Measurements from ENCODE around the gene RAP1GAP. TPM values are rescaled to one million over a fixed set of nuclear protein-coding genes. Genes with fewer than 3 reads are reported as not detected.

The RAP1GAP gene
- total RNA-seq, 1 experiment from 2014 or later = 13.4 TPM

DNA sequence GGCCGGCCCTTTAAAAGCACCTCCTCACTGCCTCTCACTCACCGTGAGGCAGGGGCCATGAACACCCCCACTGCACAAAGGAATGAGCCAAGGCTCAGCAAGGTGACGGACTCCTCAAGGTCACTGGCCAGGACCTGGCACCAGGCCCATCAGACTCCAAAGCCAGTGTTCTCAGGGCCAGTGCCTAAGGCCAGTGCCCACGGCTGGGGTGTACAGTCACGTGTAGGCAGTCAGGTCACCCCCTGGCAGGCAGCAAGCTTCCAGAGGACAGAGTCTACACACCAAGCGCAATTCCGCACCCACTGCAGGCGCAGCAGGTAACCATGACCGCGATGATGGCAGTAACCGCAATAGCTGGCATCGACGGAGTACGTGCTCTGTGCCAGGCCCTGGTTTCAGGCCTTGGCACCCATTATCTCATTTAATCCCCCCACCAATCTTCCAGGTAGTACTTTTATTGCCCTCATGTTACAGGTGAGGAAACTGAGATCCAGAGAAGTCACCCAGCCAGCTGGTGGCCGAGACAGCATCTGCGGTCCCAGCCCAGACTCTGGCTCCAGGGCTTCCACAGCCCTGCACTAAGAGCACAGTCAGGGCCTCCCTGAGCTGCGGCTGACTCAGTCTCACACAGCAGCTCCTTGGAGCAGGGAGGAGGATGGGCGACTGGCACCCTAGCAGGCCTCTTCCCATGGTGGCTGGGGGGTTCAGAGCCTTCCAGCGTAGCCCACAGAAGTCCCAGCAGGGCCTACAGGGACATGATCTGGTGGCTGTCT lies 27.0 kb downstream of the RAP1GAP start:
- ChIA-PET CTCF (no interaction called here), RAD21 (ENCODE audit: low non-redundant PET in 1 of 2, low total read pairs in 2 of 2, uncharacterized antibody in 2 of 2, unreplicated experiment in 2 of 2) (no interaction called here), POLR2A (no interaction called here)
- Histone ChIP-seq H2AFZ (ENCODE audit: low read depth, low read length, poor library complexity, severe bottlenecking) (no peak overlapping the region), H3K79me2 (ENCODE audit: insufficient read depth, low read length) (no peaks in the 10 kb centered on the region), H3K36me3 (ENCODE audit: control insufficient read depth in 1 of 2, insufficient read depth in 2 of 2, low read length in 2 of 2) (no peaks in the 10 kb centered on the region), H3K9ac (ENCODE audit: low read length) (no peak overlapping the region), H3K27ac (ENCODE audit: low read depth, low read length) (no peak overlapping the region), H3K9me2 (ENCODE audit: insufficient read depth) (no peaks in the 10 kb centered on the region), H3K9me3 (ENCODE audit: control insufficient read depth in 1 of 2, insufficient read depth in 1 of 2, low read depth in 1 of 2, low read length in 2 of 2) (no peaks in the 10 kb centered on the region), H4K20me1 (ENCODE audit: insufficient read depth) (no peaks in the 10 kb centered on the region), H3K27me3 (ENCODE audit: insufficient read depth, low read length) (no peaks in the 10 kb centered on the region), H3K4me1 (ENCODE audit: control insufficient read depth in 1 of 2, insufficient read depth in 2 of 2, low read length in 2 of 2) (peaks cover 24 to 43% of the 10 kb centered on the region in 2 experiments), H3K4me3 (replicated peaks in 1 of 2; ENCODE audit: low read depth in 1 of 2, low read length in 2 of 2) (no peak overlapping the region), H3K4me2 (ENCODE audit: low read length) (no peak overlapping the region)
- DNase-seq (ENCODE audit: low read depth, low spot score) (no peak), ATAC-seq (no peak)
- intact Hi-C loops (cut with micrococcal nuclease) = no loop called here
- TF ChIP-seq, protein P1, sequence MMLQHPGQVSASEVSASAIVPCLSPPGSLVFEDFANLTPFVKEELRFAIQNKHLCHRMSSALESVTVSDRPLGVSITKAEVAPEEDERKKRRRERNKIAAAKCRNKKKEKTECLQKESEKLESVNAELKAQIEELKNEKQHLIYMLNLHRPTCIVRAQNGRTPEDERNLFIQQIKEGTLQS (IDR thresholded peaks at IDR 0.05) = no peak
- TF ChIP-seq ZNF274 (IDR thresholded peaks at IDR 0.05; ENCODE audit: low read depth, low read length) (no peak), SRF (IDR thresholded peaks at IDR 0.05; ENCODE audit: low read depth) (no peak), CEBPB (IDR thresholded peaks at IDR 0.05; ENCODE audit: low read depth) (no peak), RAD21 (IDR thresholded peaks at IDR 0.05; ENCODE audit: low read depth) (no peak), CBX3 (IDR thresholded peaks at IDR 0.05; ENCODE audit: low read depth) (no peak), FOSL1 (IDR thresholded peaks at IDR 0.05; ENCODE audit: low read depth) (no peak), ELF1 (IDR thresholded peaks at IDR 0.05; ENCODE audit: borderline replicate concordance, low read depth) (no peak), POLR2AphosphoS5 (IDR thresholded peaks at IDR 0.05; ENCODE audit: low read depth, low read length) (no peak)
- TF ChIP-seq, protein P2, sequence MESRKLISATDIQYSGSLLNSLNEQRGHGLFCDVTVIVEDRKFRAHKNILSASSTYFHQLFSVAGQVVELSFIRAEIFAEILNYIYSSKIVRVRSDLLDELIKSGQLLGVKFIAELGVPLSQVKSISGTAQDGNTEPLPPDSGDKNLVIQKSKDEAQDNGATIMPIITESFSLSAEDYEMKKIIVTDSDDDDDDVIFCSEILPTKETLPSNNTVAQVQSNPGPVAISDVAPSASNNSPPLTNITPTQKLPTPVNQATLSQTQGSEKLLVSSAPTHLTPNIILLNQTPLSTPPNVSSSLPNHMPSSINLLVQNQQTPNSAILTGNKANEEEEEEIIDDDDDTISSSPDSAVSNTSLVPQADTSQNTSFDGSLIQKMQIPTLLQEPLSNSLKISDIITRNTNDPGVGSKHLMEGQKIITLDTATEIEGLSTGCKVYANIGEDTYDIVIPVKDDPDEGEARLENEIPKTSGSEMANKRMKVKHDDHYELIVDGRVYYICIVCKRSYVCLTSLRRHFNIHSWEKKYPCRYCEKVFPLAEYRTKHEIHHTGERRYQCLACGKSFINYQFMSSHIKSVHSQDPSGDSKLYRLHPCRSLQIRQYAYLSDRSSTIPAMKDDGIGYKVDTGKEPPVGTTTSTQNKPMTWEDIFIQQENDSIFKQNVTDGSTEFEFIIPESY (IDR thresholded peaks at IDR 0.05; ENCODE audit: extremely low read depth, insufficient replicate concordance, low read length) = no peak
- BruUV-seq (replicated peaks) = no TSS peak

All from HCT116 (cell line).